Left forelimb (tissue), 1 donor: ENCODE data around the gene XXYLT1.
"Not testable (repeated sequence)": the region's sequence is repeated elsewhere in the genome, so short reads cannot be mapped to it uniquely, and the experiment has no call there.

Experiments
- DNase-seq: peaks from one replicate; pipeline ENCODE4 v3.0.0-alpha.2; 2018; ENCODE audit warnings: low spot score

XXYLT1 gene

DNA sequence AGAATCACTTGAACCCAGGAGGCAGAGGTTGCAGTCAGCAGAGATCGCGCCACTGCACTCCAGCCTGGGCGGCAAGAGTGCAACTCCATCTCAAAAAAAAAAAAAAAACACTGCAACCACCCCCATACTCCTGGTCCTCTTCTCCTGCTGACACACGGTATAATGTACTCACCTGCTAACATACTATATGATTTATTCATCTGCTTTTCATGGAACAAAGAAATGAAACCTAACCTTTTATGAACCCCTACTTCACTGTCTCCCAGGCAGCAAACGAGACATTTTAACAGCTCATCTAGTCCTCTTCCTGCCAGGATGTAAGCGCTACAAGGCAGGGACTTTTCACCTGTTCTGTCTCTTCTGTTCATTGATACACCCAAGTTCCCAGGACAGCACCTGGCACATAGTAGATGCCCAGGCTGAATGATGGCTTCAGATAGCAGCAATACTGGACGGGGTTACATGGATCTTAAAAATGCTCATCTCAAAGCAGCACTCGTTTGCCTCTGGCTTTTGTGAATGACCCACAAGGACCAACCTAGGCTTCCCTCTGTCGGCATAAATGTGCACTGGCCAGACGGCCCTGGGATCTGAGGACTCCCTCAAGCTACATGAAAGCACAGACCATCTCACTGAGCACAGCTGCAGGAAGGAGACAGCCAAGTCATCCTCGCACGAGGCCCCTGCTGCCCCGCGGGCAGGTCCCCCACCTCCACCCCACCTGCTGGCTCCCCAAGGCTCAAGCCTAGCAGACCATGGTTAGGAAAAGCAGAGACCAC lies 20.3 kb downstream of the XXYLT1 start:
- no peak for DNase-seq

- no peak for DNase-seq
Observed at GRCh38 chr3:195249858-195250464, 21.0 kb downstream of the XXYLT1 start.

DNA sequence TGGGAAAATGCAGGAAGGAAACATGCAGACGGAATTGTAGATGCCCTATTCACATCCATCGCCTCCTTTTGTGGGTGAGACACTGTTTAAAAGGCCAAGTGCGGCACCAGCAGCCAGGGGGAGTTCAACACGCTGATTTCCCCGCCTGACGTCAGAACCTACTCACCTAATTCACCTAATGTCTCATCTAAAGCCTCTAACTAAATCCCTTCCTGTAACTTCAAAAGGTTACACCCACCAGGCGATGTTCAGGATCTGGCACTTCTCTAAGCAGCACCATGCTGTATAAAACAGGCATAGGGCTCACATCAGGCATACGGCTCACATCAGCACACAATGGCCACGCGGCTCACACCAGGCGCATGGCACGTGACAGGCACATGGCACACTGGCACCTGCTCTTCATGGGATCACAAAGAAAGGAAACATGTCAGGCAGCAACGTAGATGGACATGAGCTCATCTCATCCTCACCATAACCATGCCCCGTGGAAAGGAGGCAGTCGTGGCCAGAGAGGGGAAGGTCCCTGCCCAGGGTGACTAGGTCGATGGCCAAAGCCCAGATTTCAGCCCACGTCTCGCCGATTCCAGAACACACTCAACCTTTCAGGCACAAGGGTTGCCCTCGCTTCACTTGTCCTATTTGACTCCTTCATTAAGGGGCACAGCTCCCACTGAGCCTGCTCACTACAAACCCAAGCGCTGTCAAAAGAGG lies 21.7 kb downstream of the XXYLT1 start:
- DNase-seq = no peak

GRCh38 chr3:195248281-195248680 lies 22.7 kb downstream of the XXYLT1 start:
- DNase-seq = no peak

DNA sequence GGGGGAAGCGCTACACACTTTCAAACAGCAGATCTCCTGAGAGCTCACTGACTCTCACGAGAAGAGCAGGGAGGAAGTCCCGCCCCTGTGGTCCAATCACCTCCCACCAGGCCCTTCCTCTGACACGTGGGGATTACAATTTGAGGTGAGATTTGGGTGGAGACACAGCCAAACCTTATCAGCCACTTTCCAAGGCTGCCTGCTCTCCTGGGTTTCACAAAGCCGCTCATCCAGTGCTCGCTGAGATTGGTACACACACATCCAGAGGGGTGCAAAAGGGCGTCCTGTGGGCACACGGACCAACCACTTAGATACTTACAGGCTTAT lies 23.1 kb downstream of the XXYLT1 start:
- no peak for DNase-seq

DNA sequence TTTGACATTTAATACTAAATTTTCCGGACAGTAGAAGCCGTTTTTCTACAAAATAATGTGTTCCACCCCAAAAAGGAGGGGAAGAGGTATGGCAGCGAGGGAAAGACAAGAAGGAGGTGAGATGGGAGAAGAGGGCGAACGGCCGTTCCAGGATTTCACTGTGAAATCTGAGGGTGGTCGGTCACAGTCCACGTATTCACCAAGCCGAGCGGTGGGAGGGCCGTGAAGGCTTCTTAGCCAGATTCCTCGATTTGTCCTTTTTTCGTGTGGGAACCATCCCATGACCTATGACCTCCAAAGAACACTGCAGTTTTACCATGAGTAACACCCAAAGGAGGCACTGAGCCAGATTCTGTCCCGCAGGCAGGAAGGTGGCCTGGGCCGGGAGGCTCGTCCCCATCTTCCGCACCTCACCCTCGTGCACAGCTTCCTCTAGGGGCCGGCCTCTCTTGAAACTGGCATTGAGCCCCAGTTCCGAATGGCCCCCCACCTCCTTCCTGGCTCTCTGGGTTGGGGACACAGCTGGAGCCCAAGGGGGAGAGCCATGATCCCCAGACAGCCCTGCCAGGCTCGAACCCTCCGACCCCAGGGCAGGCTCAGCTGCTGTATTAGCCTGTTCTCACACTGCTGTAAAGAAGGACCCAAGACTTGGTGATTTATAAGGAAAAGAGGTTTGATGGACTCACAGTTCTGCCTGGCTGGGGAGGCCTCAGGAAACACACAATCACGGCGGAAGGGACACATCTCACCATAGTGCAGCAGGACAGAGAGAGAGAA lies 23.7 kb downstream of the XXYLT1 start:
- DNase-seq = no peak

DNA sequence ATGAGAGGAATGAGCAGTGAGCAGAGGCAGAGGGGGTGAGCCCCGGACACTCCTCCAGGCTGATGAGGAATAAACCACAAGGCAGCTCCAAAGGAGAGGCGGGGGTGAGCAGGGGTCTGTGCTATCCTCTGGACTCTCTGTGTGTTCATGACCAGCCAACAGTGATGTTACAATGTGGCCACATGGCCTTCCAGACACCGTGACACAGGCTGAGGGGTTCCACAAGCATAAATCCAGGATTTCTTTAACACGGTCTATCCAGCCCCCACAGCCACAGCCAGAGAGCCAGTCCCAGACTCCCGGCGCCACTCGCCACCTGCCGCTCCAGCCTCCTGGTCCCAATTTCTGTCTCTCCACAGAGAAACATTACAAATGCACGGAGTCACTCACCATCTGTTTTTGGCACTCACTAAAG lies 24.4 kb downstream of the XXYLT1 start:
- no peak for DNase-seq

DNA sequence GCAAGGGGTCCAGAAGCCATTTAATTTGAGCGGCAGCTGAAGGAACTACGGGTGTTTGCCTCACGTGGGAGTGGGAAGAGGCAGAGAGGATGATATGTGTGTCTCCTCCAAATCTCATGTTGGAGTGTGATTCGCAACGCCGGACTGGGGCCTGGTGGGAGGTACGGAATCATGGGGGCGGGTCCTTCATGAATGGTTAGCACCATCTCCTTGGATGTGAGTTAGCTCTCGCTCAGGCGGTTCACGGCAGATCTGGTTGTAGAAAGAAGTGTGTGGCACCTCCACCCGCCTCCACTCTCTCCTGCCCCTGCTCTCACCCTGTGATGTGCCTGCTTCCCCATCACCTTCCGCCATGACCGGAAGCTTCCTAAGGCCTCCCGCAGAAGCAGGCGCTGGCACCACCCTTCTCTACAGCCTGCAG lies 25.4 kb downstream of the XXYLT1 start:
- no peak for DNase-seq

GRCh38 chr3:195241592-195242355 lies 29.2 kb downstream of the XXYLT1 start:
- DNase-seq = no peak

DNA sequence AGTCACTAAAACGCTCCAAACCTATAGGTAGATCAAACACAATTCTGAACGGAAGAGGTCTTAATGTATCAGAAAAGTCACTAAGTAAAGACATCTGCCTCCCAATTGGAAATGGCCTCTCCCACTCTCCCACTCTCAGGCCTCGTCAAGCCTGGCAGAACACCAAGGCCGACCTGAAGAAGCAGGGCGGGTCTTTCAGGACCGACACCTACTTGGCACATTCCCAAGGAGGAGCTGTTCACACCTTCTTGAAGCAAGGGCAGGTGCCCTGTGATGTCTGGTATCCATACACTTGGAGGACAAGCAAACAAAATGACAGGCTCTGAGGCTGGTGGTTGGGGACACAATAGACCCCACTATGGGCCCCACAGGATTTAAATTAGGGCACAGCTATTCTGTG lies 30.0 kb downstream of the XXYLT1 start:
- DNase-seq = no peak

- DNase-seq = no peak
Observed at GRCh38 chr3:195240171-195240701, 30.7 kb downstream of the XXYLT1 start.

GRCh38 chr3:195239121-195239520 lies 31.8 kb downstream of the XXYLT1 start:
- no peak for DNase-seq

- no peak for DNase-seq
Observed at GRCh38 chr3:195238586-195239118, 32.3 kb downstream of the XXYLT1 start.

GRCh38 chr3:195238081-195238571 lies 32.8 kb downstream of the XXYLT1 start:
- DNase-seq = no peak

DNA sequence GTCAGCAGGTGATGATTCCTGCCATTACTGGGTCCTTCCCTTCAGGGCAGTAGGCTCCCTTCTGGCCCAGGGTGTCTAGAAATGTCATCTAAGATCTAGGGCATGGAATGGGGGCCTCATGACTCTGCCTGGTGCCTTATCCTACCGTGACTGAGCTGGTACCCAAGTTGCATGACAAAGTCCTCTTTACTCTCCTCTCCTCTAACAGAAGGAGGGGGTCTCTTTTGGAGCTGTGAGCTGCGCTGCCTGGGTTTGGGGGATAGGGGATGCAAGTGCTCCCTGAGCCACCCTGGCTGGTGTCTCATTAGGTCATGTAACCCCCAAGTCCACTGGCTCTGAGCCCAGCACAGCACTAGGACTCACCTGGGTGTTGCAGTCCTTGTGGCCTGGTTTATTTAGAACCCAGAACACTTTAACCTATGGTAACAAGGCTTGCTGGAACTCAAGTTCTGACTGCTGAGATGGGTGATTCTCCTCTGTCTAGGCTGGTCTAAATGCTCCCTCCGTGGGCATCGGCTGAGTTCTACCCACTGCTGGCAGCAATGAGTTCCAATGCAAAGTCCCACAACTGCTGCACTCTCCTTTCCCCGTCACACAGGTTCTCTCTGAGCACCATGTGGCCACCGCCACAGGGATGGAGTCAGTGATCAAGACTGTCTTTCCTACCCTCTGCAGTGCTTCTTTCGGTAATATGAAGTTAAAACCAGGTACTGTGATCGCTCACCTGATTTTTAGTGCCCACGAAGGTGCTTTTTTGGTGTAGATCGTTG lies 34.0 kb downstream of the XXYLT1 start:
- DNase-seq = no peak

- DNase-seq = no peak
Observed at GRCh38 chr3:195236076-195236798, 34.7 kb downstream of the XXYLT1 start.

DNA sequence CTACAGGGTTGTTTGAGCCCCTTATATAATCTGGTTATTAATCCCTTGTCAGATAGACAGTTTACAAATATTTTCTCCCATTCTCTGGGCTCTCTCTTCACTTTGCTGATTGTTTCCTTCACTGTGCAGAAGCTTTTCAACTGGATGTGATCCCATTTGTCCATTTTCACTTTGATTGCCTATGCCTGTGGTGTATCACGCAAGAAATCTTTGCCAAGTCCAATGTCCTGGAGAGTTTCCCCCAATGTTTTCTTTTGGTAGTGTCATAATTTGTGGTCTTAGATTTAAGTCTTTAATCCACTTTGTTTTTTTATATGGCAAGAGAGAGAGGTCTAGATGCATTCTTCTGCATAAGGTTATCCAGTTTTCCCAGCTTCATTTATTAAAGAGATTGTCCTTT lies 40.7 kb downstream of the XXYLT1 start:
- no peak for DNase-seq

DNA sequence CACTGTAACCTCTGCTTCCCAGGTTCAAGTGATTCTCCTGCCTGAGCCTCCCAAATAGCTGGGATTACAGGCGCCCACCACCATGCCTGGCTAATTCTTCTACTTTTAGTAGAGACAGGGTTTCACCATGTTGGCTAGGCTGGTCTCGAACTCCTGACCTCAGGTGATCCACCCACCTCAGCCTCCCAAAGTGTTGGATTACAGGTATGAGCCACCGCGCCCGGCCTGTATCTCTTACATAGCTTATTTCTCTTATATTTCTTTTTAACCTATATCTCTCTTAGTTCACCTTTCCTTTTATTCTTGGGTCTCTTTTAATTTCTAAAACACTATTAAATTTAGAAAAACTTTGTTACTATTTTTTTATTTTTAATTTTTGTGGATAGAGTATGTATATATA lies 42.1 kb downstream of the XXYLT1 start:
- not testable (repeated sequence) for DNase-seq

GRCh38 chr3:195227871-195228270 lies 43.1 kb downstream of the XXYLT1 start:
- no peak for DNase-seq
